Effector memory CD8-positive, alpha-beta T cell (primary cell): ENCODE measurements around the gene EVL.
"Not testable (repeated sequence)": the region's sequence is repeated elsewhere in the genome, so short reads cannot be mapped to it uniquely, and the experiment has no call there.

Experiments used
- ATAC-seq: fragments of 150-1000 bp; cut with Tn5 transposase; replicated peaks from 2 replicates; pipeline ENCODE4 v1.10.0; 2021; ENCODE audit warnings: mild to moderate bottlenecking, moderate library complexity
- DNase-seq, 3 experiments: peaks; one replicate each; pipeline ENCODE4 v3.0.0; 2021
- H3K27ac Mint-ChIP-seq, 2 donors: one replicate each; pipeline ENCODE4 v1.8.0; 2022; ENCODE audit warnings: mild to moderate bottlenecking in 2 of 2, mixed read lengths in 2 of 2, moderate library complexity in 2 of 2
- H3K27me3 Mint-ChIP-seq, 2 donors: one replicate each; pipeline ENCODE4 v1.8.0; 2022; ENCODE audit warnings: mixed read lengths in 2 of 2
- H3K36me3 Mint-ChIP-seq: one replicate; pipeline ENCODE4 v1.8.0; 2022; ENCODE audit warnings: mild to moderate bottlenecking, moderate library complexity, mixed read lengths; ENCODE audit not compliant: insufficient read depth
- H3K4me1 Mint-ChIP-seq, 2 donors: one replicate each; pipeline ENCODE4 v1.8.0; 2022; ENCODE audit warnings: low read depth in 2 of 2, mixed read lengths in 2 of 2
- H3K4me3 Mint-ChIP-seq, 2 donors: one replicate each; pipeline ENCODE4 v1.8.0; 2022; ENCODE audit warnings: mild to moderate bottlenecking in 2 of 2, mixed read lengths in 2 of 2, moderate library complexity in 2 of 2
- H3K9me3 Mint-ChIP-seq, 2 donors: one replicate each; pipeline ENCODE4 v1.8.0; 2022; ENCODE audit warnings: mixed read lengths in 2 of 2

Gene EVL

DNA sequence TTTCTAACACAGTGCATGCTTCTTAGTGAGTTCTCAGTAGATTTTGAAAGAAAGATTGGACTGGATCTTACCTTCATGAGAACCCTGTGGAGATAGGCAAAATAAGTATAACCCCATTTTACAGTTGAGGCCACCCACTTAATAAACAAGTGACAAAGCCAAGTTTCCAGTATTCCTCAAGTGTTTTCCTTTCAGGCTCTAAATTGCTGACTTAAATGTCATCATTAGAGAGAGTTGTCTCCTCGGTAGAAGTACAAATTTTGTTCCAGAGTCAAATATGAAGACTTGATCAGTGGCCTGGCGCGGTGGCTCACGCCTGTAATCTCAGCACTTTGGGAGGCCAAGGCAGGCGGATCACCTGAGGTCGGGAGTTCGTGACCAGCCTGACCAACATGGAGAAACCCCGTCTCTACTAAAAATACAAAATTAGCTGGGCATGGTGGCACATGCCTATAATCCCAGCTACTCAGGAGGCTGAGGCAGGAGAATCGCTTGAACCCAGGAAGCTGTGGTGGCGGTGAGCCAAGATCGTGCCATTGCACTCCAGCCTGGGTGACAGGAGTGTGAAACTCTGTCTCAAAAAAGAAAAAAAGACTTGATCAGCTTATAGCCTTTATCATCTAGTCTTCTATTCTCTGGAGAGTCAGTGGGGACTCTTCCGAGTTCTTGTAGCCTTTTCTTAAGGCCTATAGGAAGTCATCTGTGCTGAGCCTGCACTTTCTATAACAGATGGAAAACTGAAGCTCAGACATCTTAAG is 708 bp upstream of the EVL start:
- not testable (repeated sequence) for DNase-seq, H3K27me3 Mint-ChIP-seq
- H3K36me3 Mint-ChIP-seq: peaks cover 56% of the 10 kb centered on the region

DNA sequence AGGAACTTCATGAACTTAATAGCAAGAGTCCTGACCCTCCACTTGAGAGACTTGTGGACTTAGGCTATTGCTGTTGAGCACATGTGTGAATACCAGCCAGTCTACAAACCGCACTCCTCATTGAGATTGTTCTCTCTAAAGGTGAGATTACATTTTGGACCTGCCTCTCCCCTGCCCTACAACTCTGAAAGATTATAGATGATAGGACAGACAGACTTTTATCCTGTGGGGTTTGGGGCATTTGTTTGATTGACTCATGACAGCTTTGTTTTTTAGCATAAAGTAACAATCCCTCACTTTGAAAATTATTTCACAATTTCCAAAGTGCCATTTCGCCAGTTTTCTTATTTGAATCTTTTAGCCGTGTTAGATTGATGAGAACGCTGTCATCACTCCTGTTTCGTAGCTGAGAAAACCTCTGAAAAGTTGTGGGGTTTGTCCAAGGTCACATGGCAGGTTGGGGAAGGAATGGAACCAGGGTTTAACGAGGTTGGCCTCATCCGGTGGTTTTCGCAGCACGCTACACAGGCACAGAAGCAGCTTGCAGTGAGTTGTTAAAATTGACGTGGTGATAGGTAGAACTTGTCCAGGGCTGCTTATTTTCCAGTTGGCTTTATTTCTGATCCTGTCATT is 836 bp downstream of the EVL start:
- no peaks in the 10 kb centered on the region for H3K9me3 Mint-ChIP-seq
- H3K4me3 Mint-ChIP-seq: peak overlapping the region; percentile 83 to 92
- H3K27me3 Mint-ChIP-seq: no peaks in the 10 kb centered on the region
- peak overlapping the region; percentile 96 to 98 for H3K27ac Mint-ChIP-seq
- H3K36me3 Mint-ChIP-seq: peaks cover 71% of the 10 kb centered on the region
- peak; percentile 75 to 78 (median 77) for DNase-seq
- peak; percentile 39 for ATAC-seq
- H3K4me1 Mint-ChIP-seq: peaks cover 75 to 84% of the 10 kb centered on the region in 2 donors

More for the DNA sequence above, 708 bp upstream of the EVL start:
- Mint-ChIP-seq H3K4me3 (peak overlapping the region; percentile 83 to 92), H3K27ac (peak overlapping the region; percentile 96 to 98), H3K4me1 (peaks cover 72 to 83% of the 10 kb centered on the region in 2 donors)
- not testable (repeated sequence) for H3K9me3 Mint-ChIP-seq, ATAC-seq

DNA sequence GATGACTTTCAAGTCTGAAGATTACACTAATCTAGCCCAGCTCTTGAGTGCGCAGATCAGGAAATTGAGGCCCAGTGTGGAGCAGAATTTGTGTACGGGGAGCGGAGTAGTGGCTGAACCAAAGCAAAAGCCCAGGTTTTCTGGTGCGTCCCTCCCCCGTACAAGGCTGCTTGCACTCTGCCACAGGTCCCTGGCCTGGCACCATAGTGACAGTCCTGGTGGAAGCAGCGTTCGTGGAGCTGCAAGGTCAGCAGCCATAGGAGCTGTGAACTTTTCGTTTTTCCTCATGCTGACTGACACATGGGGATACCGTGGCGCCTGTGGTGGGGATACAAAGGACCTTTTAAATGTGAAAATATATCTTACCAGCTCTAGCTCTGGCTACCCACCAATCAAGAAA is 1.7 kb downstream of the EVL start:
- ATAC-seq (no peak), DNase-seq (no peak)
- Mint-ChIP-seq H3K4me3 (peak overlapping the region; percentile 83 to 92), H3K36me3 (peaks cover 80% of the 10 kb centered on the region), H3K27ac (peak overlapping the region; percentile 96 to 98), H3K9me3 (no peaks in the 10 kb centered on the region), H3K4me1 (peaks cover 74 to 82% of the 10 kb centered on the region in 2 donors), H3K27me3 (no peaks in the 10 kb centered on the region)

DNA sequence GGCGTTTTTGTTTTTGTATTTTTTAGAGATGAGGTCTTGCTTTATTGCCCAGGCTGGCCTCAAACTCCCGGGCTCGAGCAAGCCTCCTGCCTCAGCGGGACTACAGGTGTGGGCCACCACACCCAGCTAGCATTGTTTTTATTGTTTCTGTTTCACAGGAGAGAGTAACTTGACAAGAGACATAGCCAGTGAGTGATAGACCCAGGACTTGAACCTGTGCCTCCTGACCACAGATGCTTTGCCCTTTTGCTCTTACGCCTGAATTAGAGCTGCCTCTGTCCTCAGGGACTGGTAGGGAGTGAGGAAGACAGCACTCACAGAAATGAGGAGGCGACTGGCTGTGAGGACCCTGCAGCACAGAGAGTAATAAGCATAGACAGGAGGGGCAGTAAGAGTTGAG is 2.3 kb downstream of the EVL start:
- ATAC-seq (no peak), DNase-seq (no peak)
- H3K27me3 Mint-ChIP-seq: no peaks in the 10 kb centered on the region
- peaks cover 70 to 77% of the 10 kb centered on the region in 2 donors for H3K4me1 Mint-ChIP-seq
- no peaks in the 10 kb centered on the region for H3K9me3 Mint-ChIP-seq
- H3K36me3 Mint-ChIP-seq: peaks cover 85% of the 10 kb centered on the region
- H3K27ac Mint-ChIP-seq: peak overlapping the region; percentile 96 to 98
- peak overlapping the region; percentile 83 to 92 for H3K4me3 Mint-ChIP-seq

- DNase-seq: peak; percentile 84 to 88 (median 84)
- Mint-ChIP-seq H3K4me3 (peak overlapping the region; percentile 83 to 92), H3K27ac (peak overlapping the region; percentile 96 to 98), H3K4me1 (peaks cover 70 to 77% of the 10 kb centered on the region in 2 donors), H3K27me3 (no peaks in the 10 kb centered on the region), H3K36me3 (peaks cover 87% of the 10 kb centered on the region), H3K9me3 (no peaks in the 10 kb centered on the region)
- ATAC-seq: peak; percentile 65
Measured at GRCh38 chr14:100067971-100068959, 3.0 kb downstream of the EVL start.

DNA sequence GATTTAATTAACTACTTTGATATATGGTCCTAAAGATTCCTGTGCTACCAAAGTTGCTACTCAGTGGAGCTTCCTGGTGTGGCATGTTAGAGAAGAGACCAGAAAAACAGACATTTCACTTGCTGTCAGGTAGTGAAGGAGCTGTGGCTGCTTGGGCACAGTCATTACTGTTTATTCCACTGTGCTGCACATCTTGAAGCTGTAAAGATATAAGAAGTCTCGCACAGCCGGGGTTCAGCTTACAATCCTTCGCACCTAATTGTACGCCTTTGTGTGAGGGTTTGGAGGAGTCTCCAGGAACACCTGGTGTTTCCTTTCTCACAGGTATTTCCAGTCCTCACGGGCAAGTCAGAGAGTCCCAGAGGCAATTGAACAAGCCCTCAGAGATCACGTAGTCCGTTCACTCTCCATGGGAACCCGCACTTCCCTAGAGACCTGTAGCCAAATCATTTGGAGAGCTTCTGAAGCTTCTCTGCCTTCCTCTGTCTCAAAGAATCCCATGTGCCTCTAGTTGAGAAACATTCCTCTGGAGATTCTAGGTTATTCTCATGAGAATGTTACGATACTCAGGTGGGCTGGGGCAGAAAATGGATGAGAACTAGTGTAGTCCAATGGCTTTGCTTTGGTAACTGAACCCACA is 4.1 kb downstream of the EVL start:
- Mint-ChIP-seq H3K36me3 (peaks cover 93% of the 10 kb centered on the region), H3K9me3 (no peaks in the 10 kb centered on the region), H3K4me3 (peak overlapping the region; percentile 83 to 92), H3K4me1 (peaks cover 71 to 74% of the 10 kb centered on the region in 2 donors), H3K27ac (peak overlapping the region; percentile 96 to 98), H3K27me3 (no peaks in the 10 kb centered on the region)
- DNase-seq (no peak), ATAC-seq (no peak)

DNA sequence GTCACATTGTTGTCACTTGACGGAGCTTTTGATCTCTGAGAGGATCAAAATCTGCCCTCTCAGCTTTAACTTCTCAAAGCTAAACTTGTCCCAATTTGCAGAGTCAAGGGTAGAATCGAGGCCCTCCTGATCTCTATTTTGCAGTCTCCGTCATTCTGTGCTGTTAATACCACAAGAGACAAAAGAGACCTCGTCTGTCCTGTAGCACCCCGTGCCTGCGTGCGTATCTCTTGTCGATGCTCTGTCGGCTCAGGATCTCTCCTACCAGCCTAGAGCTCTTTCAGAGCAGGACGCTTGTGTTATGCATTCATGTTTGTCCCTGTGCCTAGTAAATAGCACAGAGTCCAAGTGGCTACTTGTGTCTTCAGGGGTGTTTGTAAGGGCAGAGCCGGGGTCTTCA is 5.1 kb downstream of the EVL start:
- DNase-seq: peak in 2 of 3 experiments; percentile 38 to 40
- H3K27me3 Mint-ChIP-seq: no peaks in the 10 kb centered on the region
- peaks cover 98% of the 10 kb centered on the region for H3K36me3 Mint-ChIP-seq
- H3K9me3 Mint-ChIP-seq: no peaks in the 10 kb centered on the region
- H3K4me1 Mint-ChIP-seq: peaks cover 72 to 74% of the 10 kb centered on the region in 2 donors
- H3K27ac Mint-ChIP-seq: peak overlapping the region; percentile 96 to 98
- ATAC-seq: peak; percentile 3
- H3K4me3 Mint-ChIP-seq: peak overlapping the region; percentile 83 to 92

GRCh38 chr14:100071545-100071944 is 6.3 kb downstream of the EVL start:
- no peak for DNase-seq
- peak overlapping the region; percentile 83 to 92 for H3K4me3 Mint-ChIP-seq
- H3K4me1 Mint-ChIP-seq: peaks cover 78 to 79% of the 10 kb centered on the region in 2 donors
- H3K27ac Mint-ChIP-seq: peak overlapping the region in 1 of 2 donors; percentile 95
- H3K36me3 Mint-ChIP-seq: peaks cover 94% of the 10 kb centered on the region
- ATAC-seq: no peak
- H3K27me3 Mint-ChIP-seq: no peaks in the 10 kb centered on the region
- no peaks in the 10 kb centered on the region for H3K9me3 Mint-ChIP-seq

DNA sequence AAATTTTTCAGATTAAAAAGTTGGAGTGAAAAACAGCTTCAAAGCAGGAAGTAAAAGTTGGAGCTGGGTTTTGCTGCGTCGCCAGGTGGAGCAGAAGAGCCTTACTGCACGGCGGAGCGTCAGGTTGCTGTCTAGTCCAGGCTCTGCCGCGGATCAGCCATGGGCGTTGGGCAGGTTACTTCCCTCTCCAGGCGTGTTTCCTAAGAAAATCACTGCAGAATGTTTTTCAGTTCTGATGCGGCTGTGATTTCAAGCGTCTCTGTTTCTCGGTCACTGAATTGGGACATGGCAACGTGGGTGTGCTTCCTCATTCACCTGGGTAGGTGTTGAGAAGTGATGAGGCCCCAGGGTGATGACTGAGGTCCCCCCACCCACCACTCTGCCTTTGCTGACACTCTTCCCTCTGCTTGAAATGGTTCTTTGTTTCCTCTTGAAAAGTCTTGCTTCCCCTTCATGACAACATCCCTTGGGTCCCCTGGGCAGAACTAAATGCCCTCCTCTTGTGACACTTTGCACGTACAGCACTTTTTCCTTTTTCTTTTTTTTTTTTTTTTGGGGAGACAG is 7.6 kb downstream of the EVL start:
- no peak for ATAC-seq
- Mint-ChIP-seq H3K27me3 (no peaks in the 10 kb centered on the region), H3K27ac (peak overlapping the region; percentile 94 to 95), H3K4me1 (peaks cover 78 to 82% of the 10 kb centered on the region in 2 donors), H3K4me3 (peak overlapping the region; percentile 83 to 92), H3K9me3 (no peaks in the 10 kb centered on the region), H3K36me3 (peaks cover 92% of the 10 kb centered on the region)
- DNase-seq: peak in 2 of 3 experiments; percentile 45 to 46

GRCh38 chr14:100073576-100074430 is 8.6 kb downstream of the EVL start:
- Mint-ChIP-seq H3K4me3 (peak overlapping the region; percentile 83 to 92), H3K9me3 (no peaks in the 10 kb centered on the region), H3K36me3 (peaks cover 86% of the 10 kb centered on the region), H3K27me3 (no peaks in the 10 kb centered on the region), H3K4me1 (peaks cover 80 to 83% of the 10 kb centered on the region in 2 donors), H3K27ac (peak overlapping the region; percentile 94 to 95)
- no peak for ATAC-seq
- no peak for DNase-seq

- peak overlapping the region; percentile 94 to 95 for H3K27ac Mint-ChIP-seq
- H3K9me3 Mint-ChIP-seq: no peaks in the 10 kb centered on the region
- peaks cover 86% of the 10 kb centered on the region for H3K36me3 Mint-ChIP-seq
- DNase-seq: no peak
- peak overlapping the region; percentile 83 to 92 for H3K4me3 Mint-ChIP-seq
- peaks cover 80 to 84% of the 10 kb centered on the region in 2 donors for H3K4me1 Mint-ChIP-seq
- H3K27me3 Mint-ChIP-seq: no peaks in the 10 kb centered on the region
- peak; percentile 9 for ATAC-seq
Measured at GRCh38 chr14:100074431-100075100, 9.3 kb downstream of the EVL start.
